Stimulated activated CD4-positive, alpha-beta T cell treated with anti-CD3 and anti-CD28 coated beads, Interleukin-15, amount 100 ng/mL, for 1 hour (primary cell): ENCODE data around the gene MBNL1.

Experiments
- DNase-seq, 2 donors: peaks; one replicate each; pipeline ENCODE4 v3.0.0-alpha.2; 2020; ENCODE audit warnings: low read depth in 1 of 2, low spot score in 1 of 2

MBNL1 gene

DNA sequence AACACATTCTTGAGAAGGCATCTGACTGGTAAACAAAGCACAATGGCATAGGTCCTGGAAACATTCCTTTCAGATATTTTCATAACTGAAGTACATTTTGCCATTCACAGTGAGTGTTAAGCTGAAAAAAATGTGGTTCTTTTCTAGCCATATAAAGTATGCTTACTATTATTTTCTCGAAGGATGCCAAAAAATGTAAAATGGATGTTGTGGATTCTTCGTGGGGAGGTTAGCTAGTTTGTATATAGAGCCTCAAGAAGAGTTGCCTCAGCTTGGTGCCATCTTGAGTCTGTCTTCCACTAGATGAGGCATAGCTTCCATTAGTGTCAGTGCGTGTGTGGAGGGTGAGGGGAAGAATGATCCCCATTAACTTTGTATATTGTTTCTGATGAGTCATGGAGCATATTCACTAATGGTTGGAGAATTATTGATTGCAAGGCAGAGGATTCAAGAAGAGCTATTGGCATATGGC, 4.1 kb downstream of the MBNL1 start:
- no peak for DNase-seq

- no peak for DNase-seq
These were observed 8.0 kb downstream of the MBNL1 start for GRCh38 chr3:152276681-152277080.

GRCh38 chr3:152277198-152277597, 8.5 kb downstream of the MBNL1 start:
- no peak for DNase-seq

GRCh38 chr3:152278756-152279427, 10.2 kb downstream of the MBNL1 start:
- no peak for DNase-seq

GRCh38 chr3:152279479-152279878, 10.8 kb downstream of the MBNL1 start:
- no peak for DNase-seq

- no peak for DNase-seq
These were observed 11.8 kb downstream of the MBNL1 start for GRCh38 chr3:152280539-152280938.

DNA sequence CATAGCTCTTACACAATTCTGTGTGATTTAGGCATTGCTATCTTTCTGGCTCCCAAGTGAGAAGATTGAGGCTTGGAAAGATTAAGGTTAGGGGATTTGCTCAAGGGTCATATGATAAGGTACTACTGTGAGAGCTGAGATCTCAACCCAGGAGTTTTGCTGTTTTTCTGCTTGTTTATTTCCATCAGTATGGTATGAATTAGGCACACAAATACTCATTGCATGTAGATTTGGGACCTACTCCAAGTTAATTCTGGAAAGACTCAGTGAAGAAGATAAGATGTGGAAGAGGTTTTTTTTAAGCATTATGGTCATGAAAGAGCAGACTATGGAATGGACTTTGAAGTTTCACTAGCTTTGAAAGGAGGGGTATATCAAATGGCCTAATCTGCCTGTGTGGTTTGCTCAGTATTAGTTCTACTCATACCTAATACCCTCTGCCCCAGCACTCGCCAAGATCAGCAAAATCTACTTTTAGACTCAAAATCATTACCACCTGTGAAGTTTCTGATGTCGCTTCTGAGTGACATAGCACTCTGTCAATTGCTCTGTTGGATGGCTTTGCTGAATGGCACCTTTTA, 12.5 kb downstream of the MBNL1 start:
- no peak for DNase-seq

DNA sequence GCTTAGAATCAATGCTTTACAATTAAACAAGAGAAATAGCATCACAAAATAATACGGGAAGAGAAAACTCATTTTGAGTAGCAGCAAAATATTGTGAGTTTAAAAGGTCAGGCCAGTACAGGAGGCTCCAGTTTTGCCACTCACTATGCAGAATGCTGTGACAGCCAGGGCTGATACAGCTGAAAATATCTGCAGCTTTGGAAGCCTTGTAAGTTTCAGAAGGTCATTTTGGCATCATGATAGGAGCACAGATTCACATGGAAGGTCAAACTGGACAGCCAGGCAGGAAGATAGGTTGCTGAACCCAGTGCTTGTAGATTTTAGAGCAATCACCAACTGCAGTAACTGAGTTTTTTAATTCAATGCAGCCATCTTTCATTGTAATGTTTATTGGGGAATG, 14.1 kb downstream of the MBNL1 start:
- DNase-seq: no peak

DNA sequence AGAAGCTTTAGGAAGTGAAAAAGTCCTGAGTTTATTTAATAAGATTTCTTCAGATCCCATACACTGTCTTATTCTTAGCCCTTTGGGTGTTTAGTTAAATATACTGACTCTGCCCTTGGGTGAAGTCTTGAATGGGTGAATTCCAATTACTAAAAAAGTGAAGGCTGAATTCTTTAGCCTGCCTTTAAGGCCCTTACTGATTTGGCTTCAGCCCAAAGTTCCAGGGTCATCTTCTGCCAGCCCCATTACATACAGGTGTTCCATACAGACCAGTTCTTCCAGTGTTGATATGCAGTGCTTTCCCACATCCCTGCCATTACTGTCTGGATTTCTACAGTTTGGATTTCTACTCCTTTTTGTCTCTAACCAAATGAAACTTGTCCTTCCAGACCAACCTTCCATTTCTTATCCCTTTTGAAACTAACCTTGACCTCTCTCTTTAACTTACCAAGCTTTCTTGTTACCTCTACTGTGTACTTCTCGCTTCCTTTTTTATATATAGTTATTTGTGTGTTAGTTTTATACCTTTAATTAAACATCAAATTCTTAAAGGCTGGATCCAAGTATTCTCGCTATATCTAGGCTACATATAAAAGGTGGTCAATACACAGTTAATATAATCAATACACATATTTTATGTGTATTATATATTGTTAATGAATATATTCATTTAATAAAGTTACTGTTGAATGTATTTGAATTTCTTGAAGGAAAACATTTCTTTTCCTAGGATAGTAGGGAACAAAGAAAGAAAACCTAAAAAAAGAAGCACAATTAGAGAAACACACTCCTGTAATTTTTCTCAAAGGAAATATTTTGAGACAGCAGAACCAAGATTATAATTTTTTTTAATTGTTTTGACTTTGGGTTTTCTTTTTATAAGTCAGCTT, 15.0 kb downstream of the MBNL1 start:
- no peak for DNase-seq

DNA sequence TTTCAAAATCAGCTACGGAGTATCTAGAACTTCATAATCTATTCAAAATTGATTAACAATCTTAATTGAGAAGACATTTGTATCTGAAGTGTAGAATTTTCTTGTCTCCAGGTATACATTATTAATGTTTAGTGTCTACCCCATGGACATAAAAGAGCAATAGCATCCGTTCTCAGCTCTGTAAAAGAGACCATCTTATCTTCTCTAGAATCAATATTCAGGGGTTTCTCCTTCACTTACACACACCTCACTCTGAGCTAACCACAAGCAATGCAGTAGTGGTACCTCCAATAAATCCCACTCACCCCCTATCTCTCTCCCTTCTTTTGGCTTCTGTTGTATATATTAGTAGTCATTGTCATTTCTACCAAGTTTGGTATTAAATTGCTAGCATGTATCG, 16.2 kb downstream of the MBNL1 start:
- DNase-seq: no peak

GRCh38 chr3:152285509-152285908, 16.8 kb downstream of the MBNL1 start:
- no peak for DNase-seq

GRCh38 chr3:152287898-152288576, 19.3 kb downstream of the MBNL1 start:
- DNase-seq: no peak

GRCh38 chr3:152288681-152289080, 20.0 kb downstream of the MBNL1 start:
- no peak for DNase-seq

DNA sequence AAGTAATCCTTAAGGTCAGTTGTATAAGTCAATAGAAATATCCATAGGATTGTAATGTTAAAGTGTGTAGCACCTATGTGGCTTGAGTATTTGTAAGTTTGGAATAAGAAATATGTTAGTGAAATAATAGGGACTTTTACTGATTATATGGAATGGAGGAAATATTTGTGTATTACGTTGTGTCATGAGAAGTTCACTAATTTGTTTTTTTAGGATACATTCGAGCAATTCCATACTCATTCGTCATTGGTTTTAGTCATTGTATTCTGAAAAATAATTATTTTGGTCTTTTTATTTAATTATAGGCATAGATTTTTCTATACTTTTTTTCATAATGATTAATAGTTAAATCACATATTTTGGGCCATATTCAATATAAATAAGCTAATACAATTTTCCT, 21.0 kb downstream of the MBNL1 start:
- no peak for DNase-seq

- DNase-seq: no peak
These were observed 21.6 kb downstream of the MBNL1 start for GRCh38 chr3:152290374-152290773.

GRCh38 chr3:152291238-152291637, 22.5 kb downstream of the MBNL1 start:
- no peak for DNase-seq

GRCh38 chr3:152291649-152292066, 22.9 kb downstream of the MBNL1 start:
- no peak for DNase-seq

DNA sequence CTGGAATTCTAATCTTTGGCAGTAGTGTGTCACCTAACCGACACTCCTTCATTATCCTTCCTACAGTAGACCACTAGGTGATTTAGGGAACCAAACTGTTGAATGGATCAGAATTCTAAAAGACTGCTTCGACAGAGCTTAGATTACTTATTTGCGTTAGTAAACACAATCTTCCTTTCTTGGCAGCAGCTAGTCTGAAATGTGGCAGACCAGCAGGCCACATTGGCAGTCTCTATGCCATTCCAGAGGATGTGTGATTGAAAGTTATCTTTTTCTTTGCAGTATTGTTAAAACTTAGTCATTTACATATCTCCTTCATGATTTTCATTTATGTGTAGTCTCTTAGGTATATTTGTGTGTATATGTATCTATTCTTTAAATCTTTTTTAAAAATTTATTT, 23.6 kb downstream of the MBNL1 start:
- no peak for DNase-seq

- DNase-seq: no peak
These were observed 24.7 kb downstream of the MBNL1 start for GRCh38 chr3:152293347-152294006.

DNA sequence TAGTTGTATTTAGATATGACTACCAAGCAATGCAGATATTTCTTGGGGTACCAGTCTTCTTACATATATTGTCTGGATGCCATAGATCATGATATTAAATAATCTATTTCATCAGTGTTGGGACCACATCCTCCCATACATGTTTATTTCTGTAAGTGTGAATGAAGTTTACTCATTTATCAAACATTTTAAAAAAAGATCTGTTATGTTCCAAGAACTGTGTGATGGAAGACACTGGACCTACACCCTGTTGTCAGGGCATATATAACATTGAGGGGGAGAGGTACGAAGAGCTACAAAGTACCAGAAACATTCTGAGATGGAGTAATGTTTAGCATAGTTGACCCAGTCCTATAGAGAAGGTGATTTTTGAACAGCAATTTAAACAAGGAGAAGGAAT, 26.6 kb downstream of the MBNL1 start:
- DNase-seq: no peak

DNA sequence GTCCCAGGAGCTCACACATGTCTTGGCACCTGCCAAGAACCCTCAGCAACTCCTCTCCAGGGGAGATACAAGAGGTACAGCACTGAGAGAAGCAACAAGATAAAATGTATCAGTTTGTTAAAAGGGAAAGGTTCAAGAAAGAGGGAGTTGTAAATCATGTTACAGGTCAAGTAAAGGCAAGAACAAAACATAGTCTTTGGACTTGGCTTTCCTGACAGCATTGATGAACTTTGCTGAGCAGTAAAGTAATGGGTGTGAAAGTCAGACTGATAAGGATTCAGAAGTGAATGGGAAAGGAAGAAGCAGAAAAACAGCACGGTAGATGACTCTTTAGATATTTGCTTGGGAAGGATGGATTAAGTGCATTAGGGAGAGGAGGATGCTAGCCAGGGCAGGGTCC, 27.1 kb downstream of the MBNL1 start:
- no peak for DNase-seq
